Prostate gland (tissue), 2 donors: ENCODE results near the gene MALAT1.

ENCODE experiments used
- CTCF ChIP-seq, 4 experiments: fragments of 200-600 bp in 2 of 4; fragments of 450-650 bp in 2 of 4; sonication (generic) in 2 of 4; IDR thresholded peaks; 1 replicate in 3 of 4; 2 replicates in 1 of 4; pipeline ENCODE4 v1.5.1; 2016 to 2019; ENCODE audit warnings: antibody characterized with exemption in 4 of 4, mild to moderate bottlenecking in 2 of 4, moderate library complexity in 2 of 4
- POLR2A ChIP-seq: fragments of 450-650 bp; IDR thresholded peaks from one replicate; pipeline ENCODE4 v1.6.1; 2016; ENCODE audit warnings: antibody characterized with exemption, mild to moderate bottlenecking

- TF ChIP-seq CTCF (IDR thresholded peaks at IDR 0.05) = peak in 2 of 4 experiments; percentile 44 to 55
- TF ChIP-seq POLR2A = no peak
These were observed 52.9 kb downstream of the MALAT1 start for GRCh38 chr11:65551572-65552387.
